Measurements from ENCODE around the gene CCDC167. TPM values are rescaled to one million over a fixed set of nuclear protein-coding genes. Genes with fewer than 3 reads are reported as not detected.

Gene CCDC167
- total and polyA plus RNA-seq, 2 of the 8 experiments (the other 6 are each of a cell fraction or from before 2014, with no cell fraction given) = 11.0 to 26.5 TPM

DNA sequence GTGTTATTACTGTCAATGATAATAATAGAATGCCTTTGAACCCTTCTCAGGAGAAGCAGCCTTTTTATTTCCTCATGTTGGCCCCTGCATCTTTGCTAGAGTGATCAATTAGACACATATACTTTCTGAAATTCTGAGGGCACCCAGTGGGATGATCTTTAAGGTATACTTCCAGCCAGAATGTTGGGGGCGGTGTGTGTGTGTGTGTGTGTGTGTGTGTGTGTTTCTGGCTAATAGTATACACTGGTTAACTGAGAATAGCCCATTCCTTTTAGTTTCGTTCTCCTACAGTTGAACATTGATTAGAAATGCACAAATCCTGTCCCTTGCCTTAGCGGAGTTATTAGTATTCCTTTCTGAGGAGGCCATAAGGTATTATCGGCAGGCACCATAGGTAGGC is 41.7 kb upstream of the CCDC167 start (continued):
- TF ChIP-seq, protein P1, sequence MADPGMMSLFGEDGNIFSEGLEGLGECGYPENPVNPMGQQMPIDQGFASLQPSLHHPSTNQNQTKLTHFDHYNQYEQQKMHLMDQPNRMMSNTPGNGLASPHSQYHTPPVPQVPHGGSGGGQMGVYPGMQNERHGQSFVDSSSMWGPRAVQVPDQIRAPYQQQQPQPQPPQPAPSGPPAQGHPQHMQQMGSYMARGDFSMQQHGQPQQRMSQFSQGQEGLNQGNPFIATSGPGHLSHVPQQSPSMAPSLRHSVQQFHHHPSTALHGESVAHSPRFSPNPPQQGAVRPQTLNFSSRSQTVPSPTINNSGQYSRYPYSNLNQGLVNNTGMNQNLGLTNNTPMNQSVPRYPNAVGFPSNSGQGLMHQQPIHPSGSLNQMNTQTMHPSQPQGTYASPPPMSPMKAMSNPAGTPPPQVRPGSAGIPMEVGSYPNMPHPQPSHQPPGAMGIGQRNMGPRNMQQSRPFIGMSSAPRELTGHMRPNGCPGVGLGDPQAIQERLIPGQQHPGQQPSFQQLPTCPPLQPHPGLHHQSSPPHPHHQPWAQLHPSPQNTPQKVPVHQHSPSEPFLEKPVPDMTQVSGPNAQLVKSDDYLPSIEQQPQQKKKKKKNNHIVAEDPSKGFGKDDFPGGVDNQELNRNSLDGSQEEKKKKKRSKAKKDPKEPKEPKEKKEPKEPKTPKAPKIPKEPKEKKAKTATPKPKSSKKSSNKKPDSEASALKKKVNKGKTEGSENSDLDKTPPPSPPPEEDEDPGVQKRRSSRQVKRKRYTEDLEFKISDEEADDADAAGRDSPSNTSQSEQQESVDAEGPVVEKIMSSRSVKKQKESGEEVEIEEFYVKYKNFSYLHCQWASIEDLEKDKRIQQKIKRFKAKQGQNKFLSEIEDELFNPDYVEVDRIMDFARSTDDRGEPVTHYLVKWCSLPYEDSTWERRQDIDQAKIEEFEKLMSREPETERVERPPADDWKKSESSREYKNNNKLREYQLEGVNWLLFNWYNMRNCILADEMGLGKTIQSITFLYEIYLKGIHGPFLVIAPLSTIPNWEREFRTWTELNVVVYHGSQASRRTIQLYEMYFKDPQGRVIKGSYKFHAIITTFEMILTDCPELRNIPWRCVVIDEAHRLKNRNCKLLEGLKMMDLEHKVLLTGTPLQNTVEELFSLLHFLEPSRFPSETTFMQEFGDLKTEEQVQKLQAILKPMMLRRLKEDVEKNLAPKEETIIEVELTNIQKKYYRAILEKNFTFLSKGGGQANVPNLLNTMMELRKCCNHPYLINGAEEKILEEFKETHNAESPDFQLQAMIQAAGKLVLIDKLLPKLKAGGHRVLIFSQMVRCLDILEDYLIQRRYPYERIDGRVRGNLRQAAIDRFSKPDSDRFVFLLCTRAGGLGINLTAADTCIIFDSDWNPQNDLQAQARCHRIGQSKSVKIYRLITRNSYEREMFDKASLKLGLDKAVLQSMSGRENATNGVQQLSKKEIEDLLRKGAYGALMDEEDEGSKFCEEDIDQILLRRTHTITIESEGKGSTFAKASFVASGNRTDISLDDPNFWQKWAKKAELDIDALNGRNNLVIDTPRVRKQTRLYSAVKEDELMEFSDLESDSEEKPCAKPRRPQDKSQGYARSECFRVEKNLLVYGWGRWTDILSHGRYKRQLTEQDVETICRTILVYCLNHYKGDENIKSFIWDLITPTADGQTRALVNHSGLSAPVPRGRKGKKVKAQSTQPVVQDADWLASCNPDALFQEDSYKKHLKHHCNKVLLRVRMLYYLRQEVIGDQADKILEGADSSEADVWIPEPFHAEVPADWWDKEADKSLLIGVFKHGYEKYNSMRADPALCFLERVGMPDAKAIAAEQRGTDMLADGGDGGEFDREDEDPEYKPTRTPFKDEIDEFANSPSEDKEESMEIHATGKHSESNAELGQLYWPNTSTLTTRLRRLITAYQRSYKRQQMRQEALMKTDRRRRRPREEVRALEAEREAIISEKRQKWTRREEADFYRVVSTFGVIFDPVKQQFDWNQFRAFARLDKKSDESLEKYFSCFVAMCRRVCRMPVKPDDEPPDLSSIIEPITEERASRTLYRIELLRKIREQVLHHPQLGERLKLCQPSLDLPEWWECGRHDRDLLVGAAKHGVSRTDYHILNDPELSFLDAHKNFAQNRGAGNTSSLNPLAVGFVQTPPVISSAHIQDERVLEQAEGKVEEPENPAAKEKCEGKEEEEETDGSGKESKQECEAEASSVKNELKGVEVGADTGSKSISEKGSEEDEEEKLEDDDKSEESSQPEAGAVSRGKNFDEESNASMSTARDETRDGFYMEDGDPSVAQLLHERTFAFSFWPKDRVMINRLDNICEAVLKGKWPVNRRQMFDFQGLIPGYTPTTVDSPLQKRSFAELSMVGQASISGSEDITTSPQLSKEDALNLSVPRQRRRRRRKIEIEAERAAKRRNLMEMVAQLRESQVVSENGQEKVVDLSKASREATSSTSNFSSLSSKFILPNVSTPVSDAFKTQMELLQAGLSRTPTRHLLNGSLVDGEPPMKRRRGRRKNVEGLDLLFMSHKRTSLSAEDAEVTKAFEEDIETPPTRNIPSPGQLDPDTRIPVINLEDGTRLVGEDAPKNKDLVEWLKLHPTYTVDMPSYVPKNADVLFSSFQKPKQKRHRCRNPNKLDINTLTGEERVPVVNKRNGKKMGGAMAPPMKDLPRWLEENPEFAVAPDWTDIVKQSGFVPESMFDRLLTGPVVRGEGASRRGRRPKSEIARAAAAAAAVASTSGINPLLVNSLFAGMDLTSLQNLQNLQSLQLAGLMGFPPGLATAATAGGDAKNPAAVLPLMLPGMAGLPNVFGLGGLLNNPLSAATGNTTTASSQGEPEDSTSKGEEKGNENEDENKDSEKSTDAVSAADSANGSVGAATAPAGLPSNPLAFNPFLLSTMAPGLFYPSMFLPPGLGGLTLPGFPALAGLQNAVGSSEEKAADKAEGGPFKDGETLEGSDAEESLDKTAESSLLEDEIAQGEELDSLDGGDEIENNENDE (IDR thresholded peaks at IDR 0.05; ENCODE audit: insufficient replicate concordance, low read length) = no peak
- TF ChIP-seq CBX5 (IDR thresholded peaks at IDR 0.05; ENCODE audit: low read depth, low read length) (no peak), CHD1 (IDR thresholded peaks at IDR 0.05; ENCODE audit: low read depth, low read length) (no peak), CHD2 (IDR thresholded peaks at IDR 0.05; ENCODE audit: low read length) (no peak), GABPA (IDR thresholded peaks at IDR 0.05; ENCODE audit: borderline replicate concordance, insufficient read depth, low read length) (no peak), CTCF (IDR thresholded peaks at IDR 0.05; ENCODE audit: control extremely low read depth in 1 of 3, insufficient read depth in 1 of 3, low read depth in 1 of 3, low read length in 3 of 3) (no peak), FOSL1 (IDR thresholded peaks at IDR 0.05; ENCODE audit: insufficient read depth, low read depth, low read length) (no peak), YY1 (IDR thresholded peaks at IDR 0.05; ENCODE audit: low read depth, low read length) (no peak), TBP (IDR thresholded peaks at IDR 0.05; ENCODE audit: low read depth, low read length) (no peak)
